ENCODE data around the gene GPR156.

The GPR156 gene

GRCh38 chr3:120142236-120142635 lies 142.8 kb downstream of the GPR156 start:
- no peak overlapping the region for H3K9ac ChIP-seq (ENCODE audit: low read length)
- H3K4me3 ChIP-seq (ENCODE audit: low read length), result no peak overlapping the region
- TF ChIP-seq EZH2phosphoT487 (IDR thresholded peaks at IDR 0.05; ENCODE audit: low read length), result no peak
- no peak for TF ChIP-seq CTCF (IDR thresholded peaks at IDR 0.05; ENCODE audit: low read length)
- no peak for TF ChIP-seq EZH2 (optimal IDR thresholded peaks at IDR 0.05; ENCODE audit: low read depth, low read length)
- no peak for DNase-seq
- H3K9me3 ChIP-seq (replicated peaks; ENCODE audit: insufficient read depth, low read length), result no peaks in the 10 kb centered on the region
- H3K36me3 ChIP-seq (replicated peaks; ENCODE audit: insufficient read depth, low read length), result no peaks in the 10 kb centered on the region
- peaks cover 18% of the 10 kb centered on the region for H3K4me1 ChIP-seq (ENCODE audit: low read length)
- H3K4me2 ChIP-seq (ENCODE audit: low read depth, low read length), result no peak overlapping the region
- H2AFZ ChIP-seq (ENCODE audit: low read length), result no peak overlapping the region
- no peak overlapping the region for H3K27ac ChIP-seq (ENCODE audit: low read length)
- H3F3A ChIP-seq (ENCODE audit: insufficient read depth, low read length), result peaks cover under 1% of the 10 kb centered on the region
- no peaks in the 10 kb centered on the region for H3K9me2 ChIP-seq (replicated peaks; ENCODE audit: insufficient read depth, low read length)
- no peaks in the 10 kb centered on the region for H4K20me1 ChIP-seq (ENCODE audit: insufficient read depth, low read length)
- H3K79me2 ChIP-seq (ENCODE audit: low read length), result no peaks in the 10 kb centered on the region
- no peaks in the 10 kb centered on the region for H3K27me3 ChIP-seq (replicated peaks; ENCODE audit: insufficient read depth, low read length)

- Histone ChIP-seq H4K20me1 (ENCODE audit: insufficient read depth, low read length) (no peaks in the 10 kb centered on the region), H3K9me3 (replicated peaks; ENCODE audit: insufficient read depth, low read length) (no peaks in the 10 kb centered on the region), H3K79me2 (ENCODE audit: low read length) (no peaks in the 10 kb centered on the region), H3K4me2 (ENCODE audit: low read depth, low read length) (no peak overlapping the region), H3K4me3 (ENCODE audit: low read length) (no peak overlapping the region), H3K9me2 (replicated peaks; ENCODE audit: insufficient read depth, low read length) (no peaks in the 10 kb centered on the region), H3K27ac (ENCODE audit: low read length) (no peak overlapping the region), H3K9ac (ENCODE audit: low read length) (no peak overlapping the region), H3K36me3 (replicated peaks; ENCODE audit: insufficient read depth, low read length) (no peaks in the 10 kb centered on the region), H2AFZ (ENCODE audit: low read length) (no peak overlapping the region), H3K4me1 (ENCODE audit: low read length) (0 out of 2 replicates have a peak, but pooled peaks cover 1% of the 10 kb centered on the region), H3K27me3 (replicated peaks; ENCODE audit: insufficient read depth, low read length) (no peaks in the 10 kb centered on the region), H3F3A (ENCODE audit: insufficient read depth, low read length) (no peaks in the 10 kb centered on the region)
- DNase-seq, result no peak
- TF ChIP-seq EZH2 (optimal IDR thresholded peaks at IDR 0.05; ENCODE audit: low read depth, low read length), result no peak
- no peak for TF ChIP-seq EZH2phosphoT487 (IDR thresholded peaks at IDR 0.05; ENCODE audit: low read length)
- TF ChIP-seq CTCF (IDR thresholded peaks at IDR 0.05; ENCODE audit: low read length), result no peak
These were observed 144.8 kb downstream of the GPR156 start for GRCh38 chr3:120140098-120140742.

GRCh38 chr3:120139140-120139539 lies 145.9 kb downstream of the GPR156 start:
- no peak for TF ChIP-seq EZH2 (optimal IDR thresholded peaks at IDR 0.05; ENCODE audit: low read depth, low read length)
- TF ChIP-seq EZH2phosphoT487 (IDR thresholded peaks at IDR 0.05; ENCODE audit: low read length), result no peak
- no peak for TF ChIP-seq CTCF (IDR thresholded peaks at IDR 0.05; ENCODE audit: low read length)
- H3K36me3 ChIP-seq (replicated peaks; ENCODE audit: insufficient read depth, low read length), result no peaks in the 10 kb centered on the region
- no peaks in the 10 kb centered on the region for H3K27me3 ChIP-seq (replicated peaks; ENCODE audit: insufficient read depth, low read length)
- H3K4me2 ChIP-seq (ENCODE audit: low read depth, low read length), result no peak overlapping the region
- no peak overlapping the region for H3K27ac ChIP-seq (ENCODE audit: low read length)
- H3K9ac ChIP-seq (ENCODE audit: low read length), result no peak overlapping the region
- no peak overlapping the region for H2AFZ ChIP-seq (ENCODE audit: low read length)
- no peaks in the 10 kb centered on the region for H3K79me2 ChIP-seq (ENCODE audit: low read length)
- no peaks in the 10 kb centered on the region for H4K20me1 ChIP-seq (ENCODE audit: insufficient read depth, low read length)
- H3K9me3 ChIP-seq (replicated peaks; ENCODE audit: insufficient read depth, low read length), result no peaks in the 10 kb centered on the region
- no peaks in the 10 kb centered on the region for H3F3A ChIP-seq (ENCODE audit: insufficient read depth, low read length)
- no peaks in the 10 kb centered on the region for H3K4me1 ChIP-seq (ENCODE audit: low read length)
- DNase-seq, result no peak
- H3K4me3 ChIP-seq (ENCODE audit: low read length), result no peak overlapping the region
- no peaks in the 10 kb centered on the region for H3K9me2 ChIP-seq (replicated peaks; ENCODE audit: insufficient read depth, low read length)

Data from MM.1S (cell line).